Astrocyte of the hippocampus (primary cell): Measurements from ENCODE around the gene GPD1.
"Not testable (repeated sequence)": the region's sequence is repeated elsewhere in the genome, so short reads cannot be mapped to it uniquely, and the experiment has no call there.

ENCODE experiments used
- DNase-seq: peaks from one replicate; pipeline ENCODE4 v3.0.0; 2011; ENCODE audit warnings: low read depth, low spot score

GPD1 gene

DNA sequence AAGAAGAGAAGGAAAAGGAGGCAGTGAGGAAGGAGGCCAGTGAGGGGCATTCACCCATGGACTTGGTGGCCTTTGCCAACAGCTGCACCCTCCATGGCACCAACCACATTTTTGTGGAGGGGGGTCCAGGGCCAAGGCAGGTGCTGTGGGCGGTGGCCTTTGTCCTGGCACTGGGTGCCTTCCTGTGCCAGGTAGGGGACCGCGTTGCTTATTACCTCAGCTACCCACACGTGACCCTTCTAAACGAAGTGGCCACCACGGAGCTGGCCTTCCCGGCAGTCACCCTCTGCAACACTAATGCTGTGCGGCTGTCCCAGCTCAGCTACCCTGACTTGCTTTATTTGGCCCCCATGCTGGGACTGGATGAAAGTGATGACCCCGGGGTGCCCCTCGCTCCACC, 30.1 kb upstream of the GPD1 start:
- no peak for DNase-seq

DNA sequence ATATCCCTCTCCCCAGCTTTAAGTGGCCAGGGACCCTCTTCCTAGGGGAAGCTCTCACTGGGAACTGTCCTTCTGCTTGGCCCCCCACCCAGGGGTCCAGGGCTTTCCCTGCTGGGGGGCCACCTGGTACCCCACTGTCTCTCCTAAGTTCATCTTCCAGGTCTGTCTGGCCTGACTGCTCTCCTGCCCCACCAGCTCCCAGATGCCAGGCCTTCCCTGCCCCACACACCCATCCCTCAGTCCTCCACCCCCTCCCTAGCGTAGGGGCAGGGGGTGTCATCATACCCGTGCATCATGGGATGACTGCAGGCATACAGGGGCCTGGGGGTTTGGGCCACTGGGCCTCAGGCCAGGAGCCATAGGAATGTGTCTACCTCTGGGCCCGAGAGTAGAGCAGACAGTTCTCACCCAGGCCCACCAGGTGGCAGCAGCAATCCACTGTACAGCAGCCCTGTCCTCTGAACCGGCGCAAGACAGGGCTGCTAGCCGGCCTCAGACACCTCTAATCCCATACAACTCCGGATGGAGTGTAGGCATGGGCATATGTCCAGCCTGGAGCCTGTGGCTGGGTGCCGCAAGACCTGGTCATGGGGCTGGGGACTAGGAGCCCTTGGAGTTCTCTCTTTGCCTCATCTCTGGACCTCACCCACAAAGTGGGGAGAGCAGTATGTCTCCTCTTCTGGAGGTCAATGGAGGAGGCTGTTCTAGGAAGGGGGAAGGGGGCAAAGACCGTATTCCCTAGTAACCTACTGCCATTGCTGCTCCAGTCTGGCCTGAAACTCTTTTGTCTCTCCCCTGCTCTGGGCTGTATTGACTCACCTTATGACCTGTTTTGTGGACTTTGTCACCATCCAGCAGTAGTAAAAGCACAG, 28.6 kb upstream of the GPD1 start:
- DNase-seq: peak; percentile 95

DNA sequence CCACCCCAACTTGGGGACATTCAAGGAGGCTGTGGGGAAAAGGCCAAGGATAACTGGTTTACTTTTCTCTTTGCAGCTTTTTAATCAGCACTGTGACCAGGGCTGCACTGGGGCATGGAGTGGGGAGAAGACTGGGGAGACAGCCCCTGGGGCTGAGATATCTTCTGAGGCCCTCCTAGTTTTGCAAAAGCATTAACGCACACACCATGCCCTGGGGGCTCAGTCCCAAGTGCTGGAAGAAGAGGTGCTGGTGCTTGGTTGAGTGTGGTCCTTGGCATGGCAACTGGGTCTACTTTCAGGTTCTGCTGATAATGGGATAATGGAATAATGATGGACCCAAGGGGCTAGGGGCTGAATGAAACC, 28.0 kb upstream of the GPD1 start:
- DNase-seq: no peak

DNA sequence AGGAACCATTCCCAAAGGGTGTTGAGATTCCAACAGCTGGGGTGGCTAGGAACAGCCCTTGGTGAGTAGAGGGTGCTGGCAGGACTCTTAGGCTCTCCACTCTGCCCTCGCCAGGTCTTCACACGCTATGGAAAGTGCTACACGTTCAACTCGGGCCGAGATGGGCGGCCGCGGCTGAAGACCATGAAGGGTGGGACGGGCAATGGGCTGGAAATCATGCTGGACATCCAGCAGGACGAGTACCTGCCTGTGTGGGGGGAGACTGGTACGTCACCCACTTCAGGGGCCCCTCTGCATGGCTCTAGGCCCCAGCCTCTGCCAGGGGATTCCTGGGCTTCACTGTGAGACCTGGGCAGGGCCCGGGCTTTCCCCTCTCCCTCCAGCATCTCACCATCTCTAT, 26.7 kb upstream of the GPD1 start:
- no peak for DNase-seq

DNA sequence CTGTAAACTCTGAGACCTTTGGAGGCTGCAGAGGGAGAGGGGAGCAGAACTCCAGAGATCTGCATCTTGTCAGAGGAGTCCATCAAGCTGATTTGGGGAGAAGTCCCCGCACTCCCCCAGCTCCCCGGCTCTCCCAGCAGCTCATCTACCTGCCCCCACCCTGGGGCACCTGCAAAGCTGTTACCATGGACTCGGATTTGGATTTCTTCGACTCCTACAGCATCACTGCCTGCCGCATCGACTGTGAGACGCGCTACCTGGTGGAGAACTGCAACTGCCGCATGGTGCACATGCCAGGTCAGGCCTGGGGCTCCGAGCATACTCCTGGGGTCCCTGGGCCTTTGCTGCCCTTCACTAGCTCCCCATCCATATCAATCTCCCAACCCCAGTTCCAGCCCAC, 25.5 kb upstream of the GPD1 start:
- DNase-seq: no peak

DNA sequence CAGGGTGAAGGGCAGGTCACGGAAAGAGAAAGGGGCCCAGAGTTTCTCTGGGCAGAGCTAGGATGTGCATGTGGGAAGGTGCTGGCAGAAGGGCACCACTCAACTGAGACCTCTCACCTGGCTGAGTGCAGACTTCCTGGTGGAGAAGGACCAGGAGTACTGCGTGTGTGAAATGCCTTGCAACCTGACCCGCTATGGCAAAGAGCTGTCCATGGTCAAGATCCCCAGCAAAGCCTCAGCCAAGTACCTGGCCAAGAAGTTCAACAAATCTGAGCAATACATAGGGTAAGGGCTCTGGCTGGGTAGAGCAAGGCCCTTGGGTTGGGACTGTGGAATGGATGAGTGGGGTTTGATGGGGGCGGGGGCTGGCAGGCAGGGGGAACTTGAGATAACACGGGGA, 24.0 kb upstream of the GPD1 start:
- no peak for DNase-seq

DNA sequence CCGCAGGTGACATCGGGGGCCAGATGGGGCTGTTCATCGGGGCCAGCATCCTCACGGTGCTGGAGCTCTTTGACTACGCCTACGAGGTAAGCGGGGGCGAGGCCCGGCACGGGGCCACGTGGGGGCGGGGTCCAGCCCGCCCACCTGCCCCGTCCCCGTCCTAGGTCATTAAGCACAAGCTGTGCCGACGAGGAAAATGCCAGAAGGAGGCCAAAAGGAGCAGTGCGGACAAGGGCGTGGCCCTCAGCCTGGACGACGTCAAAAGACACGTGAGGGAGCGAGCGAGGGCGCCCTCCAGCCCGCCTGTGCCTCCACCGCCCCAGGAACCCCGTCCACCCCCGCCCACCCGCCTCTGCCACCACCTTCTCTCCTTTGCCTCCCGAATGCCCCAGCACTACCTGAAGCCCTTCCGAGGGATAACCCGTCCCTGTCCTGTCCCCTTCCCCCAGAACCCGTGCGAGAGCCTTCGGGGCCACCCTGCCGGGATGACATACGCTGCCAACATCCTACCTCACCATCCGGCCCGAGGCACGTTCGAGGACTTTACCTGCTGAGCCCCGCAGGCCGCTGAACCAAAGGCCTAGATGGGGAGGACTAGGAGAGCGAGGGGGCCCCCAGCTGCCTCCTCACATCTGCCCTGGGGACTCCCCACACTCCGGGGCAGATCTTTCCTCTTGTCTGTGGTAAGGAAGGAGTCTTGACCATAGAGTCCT, 22.6 kb upstream of the GPD1 start:
- no peak for DNase-seq

DNA sequence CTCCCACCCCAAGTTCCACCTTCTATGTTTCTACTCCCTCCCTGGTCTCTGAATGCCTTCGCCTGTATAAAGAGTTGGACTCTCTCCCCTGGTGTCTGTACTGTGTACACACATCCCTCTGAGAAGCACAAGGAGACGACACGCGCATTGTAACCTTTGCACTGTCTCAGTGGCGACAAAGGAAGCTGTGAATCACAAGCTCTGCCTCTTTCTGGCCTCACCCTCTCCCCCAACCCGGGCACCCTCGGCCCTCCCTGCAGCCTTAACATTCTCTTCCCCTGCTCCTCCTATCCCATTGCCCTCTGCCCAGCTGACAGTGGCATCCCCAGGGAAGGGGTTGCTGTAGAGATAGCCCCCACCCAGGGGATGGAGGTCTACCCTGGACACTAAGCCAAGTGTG, 21.2 kb upstream of the GPD1 start:
- DNase-seq: no peak

DNA sequence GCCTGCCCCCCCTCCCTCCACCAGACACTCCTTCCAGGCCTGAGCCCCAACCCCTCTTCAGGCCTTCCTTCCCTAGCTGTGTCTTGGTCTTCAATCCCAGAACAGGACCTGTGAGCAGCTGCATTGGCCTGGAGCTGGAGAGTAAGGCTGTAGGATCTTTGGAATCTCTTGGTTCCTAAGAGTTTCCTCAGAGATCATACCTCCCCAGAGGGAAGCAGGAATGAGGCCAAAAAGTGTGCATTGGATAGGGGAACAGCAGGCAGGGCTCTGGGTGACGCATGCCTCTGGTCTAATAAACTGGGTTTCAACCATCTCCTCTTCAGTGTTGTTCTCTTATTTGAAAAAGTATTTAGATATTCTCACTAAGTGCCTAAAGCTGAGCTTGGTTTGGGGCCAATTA, 20.5 kb upstream of the GPD1 start:
- DNase-seq: no peak

DNA sequence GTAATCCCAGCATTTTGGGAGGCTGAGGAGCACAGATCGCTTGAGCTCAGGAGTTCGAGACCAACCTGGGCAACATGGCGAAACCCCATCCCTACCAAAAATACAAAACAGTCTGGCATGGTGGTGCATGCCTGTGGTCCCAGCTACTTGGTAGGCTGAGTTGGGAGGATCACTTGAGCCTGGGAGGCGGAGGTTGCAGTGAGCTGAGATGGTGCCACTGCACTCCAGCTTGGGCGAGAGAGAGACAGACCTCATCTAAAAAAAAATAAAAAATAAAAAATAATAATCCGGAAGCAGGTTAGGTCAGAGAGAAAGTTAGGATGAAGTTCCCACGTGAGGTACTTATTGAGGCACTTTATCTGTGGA, 19.4 kb upstream of the GPD1 start:
- not testable (repeated sequence) for DNase-seq

DNA sequence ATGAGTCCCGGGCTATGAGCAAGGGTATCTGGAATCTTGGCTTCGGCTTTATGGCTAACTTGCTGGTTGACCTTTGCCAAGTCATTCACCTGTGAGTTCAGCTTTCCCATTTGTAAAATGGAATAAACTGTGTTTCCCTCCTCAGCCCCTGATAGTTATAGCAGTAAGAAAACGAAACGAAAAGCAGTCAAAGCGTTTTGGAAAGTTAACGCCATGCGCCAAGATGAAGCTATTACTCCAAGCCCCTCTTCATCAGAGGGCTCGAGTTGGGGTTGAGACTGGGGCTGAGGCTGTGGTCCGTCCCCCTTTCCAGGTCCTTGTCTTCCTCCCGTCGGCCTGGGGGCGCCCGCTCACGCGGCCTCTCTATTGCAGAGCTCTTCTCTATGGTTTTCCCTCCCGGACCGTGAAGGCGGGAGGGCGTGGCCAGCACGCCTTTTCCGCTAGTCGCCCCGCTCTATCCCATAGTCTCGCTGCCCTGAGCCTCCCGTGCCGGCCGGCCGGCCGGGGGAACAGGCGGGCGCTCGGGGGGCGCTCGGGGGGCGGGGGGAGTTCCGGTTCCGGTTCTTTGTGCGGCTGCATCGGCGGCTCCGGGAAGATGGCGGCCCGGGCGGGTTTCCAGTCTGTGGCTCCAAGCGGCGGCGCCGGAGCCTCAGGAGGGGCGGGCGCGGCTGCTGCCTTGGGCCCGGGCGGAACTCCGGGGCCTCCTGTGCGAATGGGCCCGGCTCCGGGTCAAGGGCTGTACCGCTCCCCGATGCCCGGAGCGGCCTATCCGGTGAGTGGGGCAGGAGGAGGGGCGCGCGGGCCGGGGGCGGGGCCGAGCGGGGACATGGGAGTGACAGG, 18.8 kb upstream of the GPD1 start, which contains the start of gene SMARCD1:
TSS of gene SMARCD1 (plus strand) at position 568 of the 840 bp plus-strand sequence. CDS start at position 596, 28 bp downstream.
- DNase-seq: peak; percentile 98

DNA sequence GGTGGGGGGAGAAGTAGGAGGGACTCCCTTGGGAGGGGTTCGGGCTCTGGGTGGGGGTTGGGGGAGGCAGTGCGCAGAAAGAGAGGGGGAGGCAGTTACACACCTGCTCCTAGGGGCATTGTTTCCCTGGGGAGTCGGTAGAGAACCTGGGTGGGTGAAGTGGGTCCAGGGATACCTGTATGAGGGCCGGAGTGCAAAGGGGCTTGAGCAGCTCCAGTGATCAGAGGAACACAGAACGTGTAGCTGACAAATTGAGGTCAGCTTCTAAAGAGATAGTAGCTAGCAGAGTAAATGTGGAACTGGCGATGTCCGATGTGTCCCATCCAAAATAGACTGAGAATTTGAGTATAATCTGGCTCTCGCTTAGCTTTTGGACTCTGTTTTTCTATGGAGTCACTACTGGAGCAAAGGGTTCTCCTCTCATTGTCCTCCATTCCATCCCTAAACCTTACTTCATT, 18.2 kb upstream of the GPD1 start:
- no peak for DNase-seq

DNA sequence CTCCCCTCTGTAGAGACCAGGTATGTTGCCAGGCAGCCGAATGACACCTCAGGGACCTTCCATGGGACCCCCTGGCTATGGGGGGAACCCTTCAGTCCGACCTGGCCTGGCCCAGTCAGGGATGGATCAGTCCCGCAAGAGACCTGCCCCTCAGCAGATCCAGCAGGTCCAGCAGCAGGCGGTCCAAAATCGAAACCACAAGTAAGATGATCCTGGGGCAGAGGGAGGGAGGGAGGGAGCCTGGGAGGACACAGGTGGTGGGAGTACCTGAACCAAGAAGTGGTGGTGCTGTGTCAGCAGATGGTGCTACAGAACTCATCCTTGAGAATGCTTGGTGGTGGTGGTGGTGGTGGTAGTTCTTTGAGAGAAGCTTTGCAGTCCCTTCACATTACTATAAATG, 17.7 kb upstream of the GPD1 start:
- no peak for DNase-seq

DNA sequence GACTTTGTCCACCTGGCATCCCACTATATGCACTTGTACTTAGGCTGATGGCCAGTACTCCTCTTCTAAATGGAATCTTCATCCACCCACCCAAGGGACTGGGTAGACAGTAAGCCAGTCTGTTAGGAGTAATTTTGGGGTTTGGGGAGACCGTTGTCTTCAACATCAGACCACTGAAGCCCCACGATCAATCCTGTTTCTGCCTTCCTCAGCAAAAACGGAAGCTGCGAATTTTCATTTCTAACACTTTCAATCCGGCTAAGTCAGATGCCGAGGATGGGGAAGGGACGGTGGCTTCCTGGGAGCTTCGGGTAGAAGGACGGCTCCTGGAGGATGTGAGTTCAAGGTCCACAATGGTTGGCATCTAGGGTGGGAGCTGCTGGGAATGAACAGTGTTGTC, 16.7 kb upstream of the GPD1 start:
- DNase-seq: no peak

DNA sequence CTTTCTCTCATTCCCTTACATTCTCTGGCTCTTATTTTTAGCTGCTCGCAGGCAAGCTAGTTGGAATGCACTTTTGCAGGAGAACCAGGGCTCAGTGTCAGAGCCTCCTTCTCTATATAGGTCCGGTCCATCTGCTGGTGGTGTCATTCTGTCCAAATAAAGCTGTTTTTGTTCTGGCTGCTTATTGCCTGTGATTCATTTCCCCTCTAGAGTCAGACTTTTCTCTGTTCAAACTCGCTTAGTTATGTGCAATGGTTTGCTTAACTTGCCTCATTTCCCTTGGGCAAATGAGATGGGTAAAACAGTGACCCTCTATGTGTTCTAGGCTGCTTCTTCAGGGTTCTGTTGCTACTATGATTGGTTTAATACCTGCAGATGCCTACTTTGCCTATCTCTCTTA, 15.8 kb upstream of the GPD1 start:
- no peak for DNase-seq

DNA sequence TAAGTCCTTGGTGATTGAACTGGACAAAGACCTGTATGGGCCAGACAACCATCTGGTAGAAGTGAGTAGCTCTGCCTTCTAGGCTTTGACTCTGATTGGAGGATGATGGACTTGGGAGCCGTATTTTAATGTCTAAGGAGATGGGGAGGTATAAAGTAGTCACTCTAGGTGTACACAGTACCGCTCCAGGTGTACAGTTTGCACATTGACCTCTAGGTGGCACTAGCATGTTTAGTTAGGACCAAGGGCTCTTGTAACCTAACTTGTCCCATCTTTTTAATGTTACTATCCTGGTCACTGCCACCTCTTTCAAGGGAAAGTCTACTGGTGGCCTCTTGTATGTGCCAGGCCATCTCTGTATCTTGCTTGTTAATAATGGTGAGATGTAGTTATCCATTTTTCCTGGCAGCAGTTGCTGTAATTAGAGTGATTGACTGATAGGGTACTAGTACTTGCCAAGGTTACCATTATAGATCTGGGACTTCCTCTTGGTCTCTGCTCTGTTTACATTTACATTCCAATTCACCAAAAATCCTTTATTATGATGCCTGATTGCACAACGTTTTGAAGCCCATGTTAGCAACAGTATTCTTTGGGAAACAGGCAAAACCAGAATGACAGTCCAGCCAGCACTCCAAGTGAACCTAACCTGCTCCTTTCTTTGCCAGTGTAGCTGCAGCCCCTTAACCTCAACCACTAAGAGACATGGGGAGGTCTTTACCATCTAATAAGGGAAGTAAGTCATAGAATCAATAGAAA, 15.1 kb upstream of the GPD1 start:
- DNase-seq: peak; percentile 69

DNA sequence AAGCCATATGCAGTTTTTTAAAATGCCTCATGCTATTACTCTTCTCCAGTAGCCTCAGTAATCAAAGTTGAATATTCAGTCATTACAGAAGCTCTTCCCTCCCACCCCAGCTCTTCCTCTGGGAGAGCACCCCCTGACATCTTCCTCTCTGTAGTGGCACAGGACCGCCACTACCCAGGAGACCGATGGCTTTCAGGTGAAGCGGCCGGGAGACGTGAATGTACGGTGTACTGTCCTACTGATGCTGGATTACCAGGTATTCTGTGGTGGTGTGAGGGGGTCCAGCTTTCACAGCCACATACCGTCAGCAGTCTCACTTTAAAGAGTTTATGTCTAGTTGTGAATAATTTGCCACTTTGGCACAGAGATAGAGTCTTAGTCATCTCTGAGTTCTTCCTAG, 14.1 kb upstream of the GPD1 start:
- DNase-seq: no peak

DNA sequence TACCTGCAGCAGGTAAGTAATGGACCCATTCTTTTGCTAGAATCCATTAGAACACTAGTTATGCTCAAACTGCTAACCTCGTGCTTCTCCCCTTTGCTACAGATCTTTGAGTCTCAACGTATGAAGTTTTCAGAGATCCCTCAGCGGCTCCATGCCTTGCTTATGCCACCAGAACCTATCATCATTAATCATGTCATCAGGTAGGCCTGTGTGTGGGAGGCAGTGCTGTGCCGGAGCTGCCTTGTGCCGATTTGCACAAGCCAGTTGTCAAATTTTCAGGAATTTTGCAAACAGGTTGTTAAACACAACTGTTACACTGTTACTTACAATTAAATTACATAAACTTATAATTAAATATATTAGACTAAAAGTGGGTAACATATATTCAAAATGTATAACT, 13.4 kb upstream of the GPD1 start:
- DNase-seq: no peak

DNA sequence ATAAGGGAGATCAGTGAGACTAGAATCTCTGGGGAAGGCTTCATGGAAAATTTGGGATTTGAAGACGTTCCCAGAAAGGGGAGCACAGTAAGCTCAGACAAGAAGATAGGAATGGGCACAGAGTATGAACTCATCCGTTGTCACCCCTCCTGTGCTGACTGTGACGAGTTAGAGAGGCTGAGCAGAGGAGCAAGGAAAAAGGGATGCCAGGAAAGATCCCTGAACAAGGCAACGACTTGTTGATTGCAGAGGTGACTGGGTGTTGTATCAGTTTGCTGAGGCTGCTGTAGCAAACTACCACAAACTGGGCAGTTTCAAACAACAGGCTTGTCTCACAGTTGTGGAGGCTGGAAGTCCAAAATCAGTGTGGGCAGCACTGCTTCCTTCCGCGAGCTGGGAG, 5.9 kb upstream of the GPD1 start:
- no peak for DNase-seq

DNA sequence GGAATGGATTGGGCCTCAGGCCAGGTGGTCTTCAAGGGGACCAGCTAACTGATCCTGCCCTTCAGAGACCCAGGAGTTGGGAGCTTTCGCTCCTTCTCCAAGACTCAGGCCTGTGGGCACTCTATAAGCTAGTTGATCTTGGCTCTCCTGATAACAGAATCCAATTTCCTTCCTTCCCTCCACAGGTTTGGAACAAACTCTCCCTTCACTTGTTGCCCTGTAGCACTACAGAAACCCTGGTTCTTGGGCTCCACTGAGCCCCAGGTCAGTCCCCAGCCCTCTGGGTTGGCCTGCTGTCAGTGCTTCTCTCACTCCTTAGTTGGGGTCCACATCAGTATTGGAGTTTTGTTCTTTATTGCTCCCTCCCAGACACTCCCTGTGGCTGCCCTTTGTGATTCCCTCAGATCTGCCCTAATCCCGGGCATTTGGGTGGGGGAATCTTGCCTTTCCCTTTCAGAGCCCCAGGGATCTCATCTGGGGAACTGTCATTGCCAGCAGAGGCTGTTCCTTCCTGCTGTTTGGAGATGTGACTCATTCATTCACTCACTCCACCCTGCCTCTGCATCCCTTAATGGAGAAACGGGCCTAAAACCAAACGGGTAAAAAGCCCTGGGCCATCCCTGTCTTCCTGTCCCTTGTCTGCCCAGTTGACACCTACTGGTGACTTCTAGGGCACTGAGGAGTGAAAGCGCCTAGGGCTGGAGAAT, 4.4 kb upstream of the GPD1 start:
- no peak for DNase-seq

DNA sequence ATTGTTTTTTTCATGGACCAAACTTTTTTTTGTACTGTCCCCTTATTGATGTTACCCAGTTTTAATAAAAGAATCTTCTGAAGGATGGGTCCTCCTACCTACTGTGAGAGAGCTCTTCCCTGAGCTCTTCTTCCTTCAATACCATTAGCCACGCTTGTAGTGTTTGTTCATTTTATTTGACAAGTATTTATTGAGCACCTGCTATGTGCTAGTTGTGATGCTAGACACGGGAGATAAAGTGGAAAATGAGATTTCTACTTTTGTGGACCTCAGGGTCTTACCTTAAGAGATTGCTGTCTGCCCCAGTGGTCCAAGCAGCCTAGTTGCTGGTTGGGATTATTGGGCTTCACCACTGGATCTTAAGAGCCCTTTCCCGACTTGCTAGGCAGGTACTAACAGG, 3.2 kb upstream of the GPD1 start:
- no peak for DNase-seq
